Body of pancreas (tissue), 4 donors: ENCODE measurements around the gene SLC38A1. TPM values are rescaled to one million over a fixed set of nuclear protein-coding genes. Genes with fewer than 3 reads are reported as not detected.

ENCODE experiments used
- ATAC-seq: fragments of 150-250 bp; one replicate; pipeline ENCODE4 v1.9.1; 2016
- DNase-seq, 4 donors: peaks; one replicate each; pipeline ENCODE4 v3.0.0-alpha.2; 2019
- H3K27ac ChIP-seq, 4 donors: fragments of 200-600 bp; sonication (generic); 1 replicate in 3 of 4; 2 replicates in 1 of 4; pipeline versions ENCODE4 v1.5.1 to v1.6.1; 2016 to 2019; ENCODE audit warnings: mild to moderate bottlenecking in 1 of 4, mixed read lengths in 1 of 4, moderate library complexity in 1 of 4
- H3K27me3 ChIP-seq, 2 donors: fragments of 200-600 bp; sonication (generic); one replicate each; pipeline ENCODE4 v1.6.0; 2016; ENCODE audit warnings: mild to moderate bottlenecking in 1 of 2
- H3K36me3 ChIP-seq, 2 donors: fragments of 200-600 bp; sonication (generic); replicated peaks in 1 of 2; 2 replicates each; pipeline ENCODE4 v1.5.1; 2016; ENCODE audit warnings: low read depth in 2 of 2; ENCODE audit not compliant: insufficient read depth in 1 of 2
- H3K4me1 ChIP-seq: fragments of 200-600 bp; sonication (generic); one replicate; pipeline ENCODE4 v1.6.0; 2016
- H3K4me3 ChIP-seq, 2 donors: fragments of 200-600 bp; sonication (generic); 1 replicate in 1 of 2; 2 replicates in 1 of 2; pipeline ENCODE4 v1.5.1; 2016 to 2019
- H3K9me3 ChIP-seq, 3 donors: fragments of 200-600 bp; sonication (generic); 1 replicate in 2 of 3; 2 replicates in 1 of 3; pipeline ENCODE4 v1.5.1; 2016
- CTCF ChIP-seq, 7 experiments: fragments of 450-650 bp in 4 of 7; fragments of 200-600 bp in 3 of 7; sonication (generic) in 3 of 7; IDR thresholded peaks; one replicate each; pipeline ENCODE4 v1.5.1; 2016 to 2019; ENCODE audit warnings: antibody characterized with exemption in 7 of 7
- POLR2A ChIP-seq, 3 donors: fragments of 450-650 bp; IDR thresholded peaks; one replicate each; pipeline ENCODE4 v1.6.1; 2016; ENCODE audit warnings: antibody characterized with exemption in 3 of 3, mild to moderate bottlenecking in 2 of 3
- WGBS, 2 donors: methylation state at CpG; one replicate each; pipeline ENCODE4 v1.1.5; 2017; 5-methylcytosine and 5-hydroxymethylcytosine counted together
- intact Hi-C: fragments of 100-400 bp; cut with DNase I; formaldehyde crosslinking; loops from one replicate; pipeline ENCODE4 v1.15.1; 2023
- total RNA-seq, 2 donors: library from RNA; depleted of rRNA; stranded (reverse); fragments of >200 nt; gene quantifications; one replicate each; pipeline ENCODE4 v1.1.0, GENCODE V29; 2016

Gene SLC38A1
- total RNA-seq, 2 donors from 2014 or later, result 18.5 to 38.4 TPM

GRCh38 chr12:46221255-46222128 lies 47.4 kb downstream of the SLC38A1 start:
- Histone ChIP-seq H3K4me3 (no peak overlapping the region), H3K9me3 (no peaks in the 10 kb centered on the region), H3K36me3 (no peaks in the 10 kb centered on the region), H3K27me3 (no peaks in the 10 kb centered on the region), H3K27ac (no peak overlapping the region), H3K4me1 (no peaks in the 10 kb centered on the region)
- ATAC-seq (no peak), DNase-seq (no peak)
- intact Hi-C loops, result no loop called here
- TF ChIP-seq CTCF (IDR thresholded peaks at IDR 0.05) (no peak), POLR2A (IDR thresholded peaks at IDR 0.05) (no peak)
- WGBS, 2 donors, result 74 to 92% methylated on average over 4 of the region's 4 CpGs

GRCh38 chr12:46219877-46220655 lies 48.8 kb downstream of the SLC38A1 start:
- Histone ChIP-seq H3K9me3 (no peaks in the 10 kb centered on the region), H3K4me1 (no peaks in the 10 kb centered on the region), H3K27ac (no peak overlapping the region), H3K4me3 (no peak overlapping the region), H3K27me3 (no peaks in the 10 kb centered on the region), H3K36me3 (no peaks in the 10 kb centered on the region)
- intact Hi-C loops, result loop anchor here (10.0 kb wide), 1 partner anchor 65 kb away; no protein-coding TSS in a partner anchor
- 77 to 86% methylated on average over 10 of the region's 10 CpGs for WGBS, 2 donors
- DNase-seq, result no peak
- ATAC-seq, result no peak
- TF ChIP-seq POLR2A (IDR thresholded peaks at IDR 0.05) (no peak), CTCF (IDR thresholded peaks at IDR 0.05) (no peak)

- intact Hi-C loops, result loop anchor here (10.0 kb wide), 1 partner anchor 65 kb away; no protein-coding TSS in a partner anchor
- ATAC-seq, result no peak
Measured at GRCh38 chr12:46219132-46219876, 49.5 kb downstream of the SLC38A1 start.

More at GRCh38 chr12:46219132-46219876, 49.5 kb downstream of the SLC38A1 start:
- no peak for DNase-seq
- Histone ChIP-seq H3K27ac (no peak overlapping the region), H3K4me1 (no peaks in the 10 kb centered on the region), H3K27me3 (no peaks in the 10 kb centered on the region), H3K4me3 (no peak overlapping the region), H3K9me3 (no peaks in the 10 kb centered on the region), H3K36me3 (no peaks in the 10 kb centered on the region)
- TF ChIP-seq CTCF (IDR thresholded peaks at IDR 0.05) (no peak), POLR2A (IDR thresholded peaks at IDR 0.05) (no peak)
- 86 to 94% methylated on average over 2 of the region's 2 CpGs for WGBS, 2 donors
